Ovary (tissue), 10 donors: ENCODE measurements around the gene NRGN. TPM values are rescaled to one million over a fixed set of nuclear protein-coding genes. Genes with fewer than 3 reads are reported as not detected.

Experiments
- DNase-seq, 5 donors: peaks; one replicate each; pipeline ENCODE4 v3.0.0-alpha.2; 2019 to 2020
- H3K27ac ChIP-seq, 2 donors: fragments of 200-600 bp; one replicate each; pipeline versions ENCODE4 v1.5.1 to v1.8.0; 2019 to 2022
- H3K27me3 ChIP-seq: fragments of 200-600 bp; one replicate; pipeline ENCODE4 v1.8.0; 2022
- H3K36me3 ChIP-seq: fragments of 200-600 bp; sonication (generic); one replicate; pipeline ENCODE4 v1.5.1; 2019
- H3K4me1 ChIP-seq: one replicate; pipeline ENCODE4 v1.8.1; 2013; ENCODE audit warnings: mild to moderate bottlenecking, moderate library complexity; ENCODE audit not compliant: insufficient read depth
- H3K4me3 ChIP-seq: fragments of 200-600 bp; sonication (generic); one replicate; pipeline ENCODE4 v1.5.1; 2017
- H3K9me3 ChIP-seq, 2 donors: fragments of 200-600 bp in 1 of 2; sonication (generic) in 1 of 2; one replicate each; pipeline versions ENCODE4 v1.5.1 to v1.8.1; 2013 to 2019; ENCODE audit warnings: mild to moderate bottlenecking in 1 of 2, moderate library complexity in 1 of 2
- EP300 ChIP-seq: sonication (generic); formaldehyde crosslinking; IDR thresholded peaks from one replicate; pipeline ENCODE4 v1.6.1; 2017; ENCODE audit warnings: antibody characterized with exemption
- POLR2A ChIP-seq: fragments of 450-650 bp; IDR thresholded peaks from one replicate; pipeline ENCODE4 v1.6.1; 2017; ENCODE audit warnings: antibody characterized with exemption, mild to moderate bottlenecking, moderate library complexity
- WGBS, 3 donors: extraction: QIAGEN DNeasy Blood & Tissue Kit in 1 of 3; methylation state at CpG; one replicate each; pipeline versions ENCODE4 v1.1.5 to v1.1.7; 2013 to 2017; 5-methylcytosine and 5-hydroxymethylcytosine counted together
- intact Hi-C, 4 donors: fragments of 100-400 bp; cut with DNase I; formaldehyde crosslinking; loops; one replicate each; pipeline versions ENCODE4 v1.11.0 to v1.15.1; 2022 to 2023
- long read RNA-seq, 3 donors: library from polyadenylated mRNA in 2 of 3; unstranded in 2 of 3; transcript quantifications; one replicate each; pipeline ENCODE4 v2.0.0 and lab custom pipeline, GENCODE V29; 2021 to 2026
- polyA plus RNA-seq, 2 donors: library from polyadenylated mRNA; stranded (reverse); fragments of 200-250 nt in 1 of 2; fragments of 350-450 nt in 1 of 2; fragmentation: Illumina TruSeq in 1 of 2; extraction: RNeasy Lipid Tissue Mini Kit (QIAGEN cat#74804) in 1 of 2; gene quantifications; one replicate each; pipeline ENCODE4 v1.2.3, GENCODE V29; 2013 to 2014
- total RNA-seq, 7 donors: library from RNA; depleted of rRNA in 2 of 7; stranded (reverse); fragments of >200 nt in 2 of 7; fragmentation: NEBNext Ultra II Directional in 3 of 7; extraction: Animal tissue kit (Norgen Biotek cat#: 25700) in 3 of 7; gene quantifications; one replicate each; pipeline versions ENCODE4 v1.1.0 to v1.2.4, GENCODE V29; 2016 to 2023
- TF ChIP-seq, protein P1 (sequence below), 3 donors: fragments of 450-650 bp in 2 of 3; fragments of 200-600 bp in 1 of 3; IDR thresholded peaks; one replicate each; pipeline versions ENCODE4 v1.5.1 to v1.8.0; 2016 to 2022; ENCODE audit warnings: antibody characterized with exemption in 3 of 3, mild to moderate bottlenecking in 1 of 3
- donor health status: DM: no; HTN: no; CAD: no; lungs with moderate emphysema.
- donor health status: DM: no; HTN: no; CAD: no.
- donor health status: Bipolar disorder and iron deficiency.
- donor health status: DM: yes; HTN: yes; CAD: no.
- donor health status: DM: no; HTN: no; CAD: no.
- donor health status: DM: yes; HTN: yes; CAD: no.

The NRGN gene
- total RNA-seq: 1 to 10 TPM in 6 of 7 donors, not detected in 1; 1.1 to 7.0 (median 4.2) TPM
- 1 to 10 TPM; 3.3 to 5.1 TPM for polyA plus RNA-seq
- long read RNA-seq, donor 1: 0 reads
- long read RNA-seq, donor 2, partial matches to known transcripts: 0 of 13 reads
- long read RNA-seq, donor 2, other reads (novel, unspliced or antisense): 13 of 13 reads
- long read RNA-seq, donor 3: 0 reads

GRCh38 chr11:124739479-124740276, at the start of gene NRGN:
Gene NRGN (plus strand): TSS chr11:124739942. CDS start chr11:124740085, 143 bp downstream.
- no peaks in the 10 kb centered on the region for H3K36me3 ChIP-seq
- TF ChIP-seq POLR2A: no peak
- TF ChIP-seq, protein P1, sequence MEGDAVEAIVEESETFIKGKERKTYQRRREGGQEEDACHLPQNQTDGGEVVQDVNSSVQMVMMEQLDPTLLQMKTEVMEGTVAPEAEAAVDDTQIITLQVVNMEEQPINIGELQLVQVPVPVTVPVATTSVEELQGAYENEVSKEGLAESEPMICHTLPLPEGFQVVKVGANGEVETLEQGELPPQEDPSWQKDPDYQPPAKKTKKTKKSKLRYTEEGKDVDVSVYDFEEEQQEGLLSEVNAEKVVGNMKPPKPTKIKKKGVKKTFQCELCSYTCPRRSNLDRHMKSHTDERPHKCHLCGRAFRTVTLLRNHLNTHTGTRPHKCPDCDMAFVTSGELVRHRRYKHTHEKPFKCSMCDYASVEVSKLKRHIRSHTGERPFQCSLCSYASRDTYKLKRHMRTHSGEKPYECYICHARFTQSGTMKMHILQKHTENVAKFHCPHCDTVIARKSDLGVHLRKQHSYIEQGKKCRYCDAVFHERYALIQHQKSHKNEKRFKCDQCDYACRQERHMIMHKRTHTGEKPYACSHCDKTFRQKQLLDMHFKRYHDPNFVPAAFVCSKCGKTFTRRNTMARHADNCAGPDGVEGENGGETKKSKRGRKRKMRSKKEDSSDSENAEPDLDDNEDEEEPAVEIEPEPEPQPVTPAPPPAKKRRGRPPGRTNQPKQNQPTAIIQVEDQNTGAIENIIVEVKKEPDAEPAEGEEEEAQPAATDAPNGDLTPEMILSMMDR (IDR thresholded peaks at IDR 0.05): no peak
- TF ChIP-seq EP300: no peak
- peaks cover 2% of the 10 kb centered on the region for H3K4me1 ChIP-seq
- H3K9me3 ChIP-seq: no peaks in the 10 kb centered on the region
- WGBS, 3 donors: 1% methylated on average over 58 to 59 of the region's 59 CpGs
- H3K27me3 ChIP-seq: no peaks in the 10 kb centered on the region
- H3K27ac ChIP-seq: no peak within 1 kb of the TSS
- H3K4me3 ChIP-seq: peak within 1 kb of the TSS; percentile 41
- intact Hi-C loops: no loop called here
- peak; percentile 85 to 94 (median 90) for DNase-seq

DNA sequence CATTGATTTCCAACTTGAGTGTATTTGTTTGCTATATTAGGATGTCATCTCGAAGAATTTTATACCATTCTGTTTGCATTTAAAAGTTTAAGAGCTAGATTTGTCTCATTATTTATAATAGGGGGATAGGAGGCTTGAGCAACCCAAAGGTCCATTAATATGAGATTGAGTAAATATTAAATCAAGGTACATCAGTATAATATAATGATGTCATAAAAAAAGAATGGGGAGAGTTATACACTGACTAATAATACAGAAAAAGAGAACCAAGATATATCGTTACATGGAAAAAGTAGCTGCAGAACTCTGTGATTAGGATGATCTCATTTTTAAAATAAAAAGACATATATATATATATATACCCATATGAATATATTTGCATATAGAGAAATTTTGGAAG, 46.6 kb upstream of the NRGN start:
- no peak for TF ChIP-seq POLR2A
- TF ChIP-seq, protein P1 (IDR thresholded peaks at IDR 0.05): no peak
- TF ChIP-seq EP300: no peak
- no peaks in the 10 kb centered on the region for H3K9me3 ChIP-seq
- no peak for DNase-seq
- H3K4me3 ChIP-seq: no peak overlapping the region
- H3K27me3 ChIP-seq: no peaks in the 10 kb centered on the region
- H3K36me3 ChIP-seq: no peaks in the 10 kb centered on the region
- 93 to 95% (median 94%) methylated on average over 2 of the region's 2 CpGs for WGBS, 3 donors
- intact Hi-C loops: no loop called here
- no peaks in the 10 kb centered on the region for H3K4me1 ChIP-seq
- H3K27ac ChIP-seq: no peak overlapping the region

DNA sequence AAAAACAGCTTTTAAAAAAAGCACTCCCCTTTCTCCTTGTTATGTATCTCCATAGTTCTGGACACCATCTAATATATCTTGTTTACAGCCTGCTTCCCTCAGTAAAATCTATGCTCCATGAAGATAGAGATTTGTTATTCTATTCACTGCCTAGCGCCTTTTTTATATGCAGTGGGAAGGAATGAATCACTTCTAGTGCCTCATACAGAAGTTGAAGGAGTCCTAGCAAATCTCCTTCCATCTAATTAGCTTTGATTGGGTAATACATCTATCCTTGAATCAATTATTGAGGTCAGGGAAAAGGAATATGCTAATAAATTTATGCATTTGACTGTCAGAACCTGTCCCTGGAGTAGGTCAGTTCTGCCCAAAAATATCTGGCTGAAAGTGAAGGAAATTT, 40.2 kb upstream of the NRGN start:
- DNase-seq: no peak
- Histone ChIP-seq H3K27ac (no peak overlapping the region), H3K36me3 (no peaks in the 10 kb centered on the region), H3K27me3 (no peaks in the 10 kb centered on the region), H3K9me3 (no peaks in the 10 kb centered on the region), H3K4me3 (no peak overlapping the region), H3K4me1 (no peaks in the 10 kb centered on the region)
- no peak for TF ChIP-seq POLR2A
- TF ChIP-seq EP300: no peak
- TF ChIP-seq, protein P1 (IDR thresholded peaks at IDR 0.05): no peak
- WGBS, 3 donors: 65 to 80% (median 69%) methylated on average over 1 of the region's 1 CpG
- intact Hi-C loops: no loop called here

DNA sequence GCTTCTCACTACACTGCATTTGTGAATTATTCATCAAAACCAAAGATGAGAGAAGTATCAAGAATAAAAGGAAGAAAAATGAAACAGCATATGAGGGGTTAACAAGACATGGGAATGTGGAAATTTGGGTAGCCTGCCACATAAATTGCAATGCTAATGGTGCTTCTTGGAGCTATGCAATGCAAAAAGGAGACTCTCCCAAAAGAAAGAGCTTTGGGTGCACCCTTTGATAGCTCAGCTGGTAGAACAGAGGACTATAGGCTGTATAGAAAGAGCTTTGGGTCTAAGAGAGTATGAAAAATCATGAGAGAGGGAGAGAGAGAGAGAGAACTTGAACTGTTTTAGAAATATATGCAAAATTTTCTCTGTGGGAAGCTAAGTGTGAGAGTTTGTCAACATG, 39.7 kb upstream of the NRGN start:
- TF ChIP-seq EP300 (no peak), POLR2A (no peak)
- TF ChIP-seq, protein P1 (IDR thresholded peaks at IDR 0.05): no peak
- Histone ChIP-seq H3K4me3 (no peak overlapping the region), H3K27ac (no peak overlapping the region), H3K9me3 (no peaks in the 10 kb centered on the region), H3K4me1 (no peaks in the 10 kb centered on the region), H3K27me3 (no peaks in the 10 kb centered on the region), H3K36me3 (no peaks in the 10 kb centered on the region)
- DNase-seq: no peak
- intact Hi-C loops: no loop called here
